Activated T-helper 2 cell treated with anti-CD3 and anti-CD28 coated beads, Interferon-gamma antibody, Interleukin-2, Interleukin-4, amounts not matched to agents 10 μg/mL and 5 μg/mL and 100 μg/mL, durations not matched to agents 14 hours and 24 hours and 36 hours (primary cell): Measurements from ENCODE around the gene SLC22A12. TPM values are rescaled to one million over a fixed set of nuclear protein-coding genes. Genes with fewer than 3 reads are reported as not detected.

ENCODE experiments used
- DNase-seq: peaks from one replicate; pipeline ENCODE4 v3.0.0; 2021; ENCODE audit warnings: low spot score
- H3K27ac Mint-ChIP-seq: one replicate; pipeline ENCODE4 v1.8.0; 2021; ENCODE audit warnings: mixed read lengths
- H3K27me3 Mint-ChIP-seq: one replicate; pipeline ENCODE4 v1.8.0; 2021; ENCODE audit warnings: low read depth, mixed read lengths
- H3K36me3 Mint-ChIP-seq: one replicate; pipeline ENCODE4 v1.8.0; 2021; ENCODE audit warnings: low read depth, mixed read lengths
- H3K4me1 Mint-ChIP-seq: one replicate; pipeline ENCODE4 v1.8.0; 2021; ENCODE audit warnings: low read depth, mixed read lengths
- H3K4me3 Mint-ChIP-seq: one replicate; pipeline ENCODE4 v1.8.0; 2021; ENCODE audit warnings: low read depth, mild to moderate bottlenecking, moderate library complexity, mixed read lengths
- H3K9me3 Mint-ChIP-seq: one replicate; pipeline ENCODE4 v1.8.0; 2021; ENCODE audit warnings: mixed read lengths
- intact Hi-C: fragments of 100-400 bp; cut with micrococcal nuclease; formaldehyde crosslinking; loops from one replicate; pipeline ENCODE4 v1.15.1; 2023
- total RNA-seq: library from RNA; stranded (reverse); gene quantifications from 2 replicates; pipeline ENCODE4 v1.2.3, GENCODE V29; 2022

Gene SLC22A12
- total RNA-seq, 1 donor from 2014 or later = not detected

GRCh38 chr11:64606796-64607380 lies 15.9 kb downstream of the SLC22A12 start:
- Mint-ChIP-seq H3K4me3 (no peak overlapping the region), H3K9me3 (no peaks in the 10 kb centered on the region), H3K4me1 (peaks cover 1% of the 10 kb centered on the region), H3K36me3 (no peaks in the 10 kb centered on the region), H3K27ac (no peak overlapping the region), H3K27me3 (no peaks in the 10 kb centered on the region)
- DNase-seq = no peak
- intact Hi-C loops = no loop called here

GRCh38 chr11:64607381-64607985 lies 16.5 kb downstream of the SLC22A12 start:
- H3K4me1 Mint-ChIP-seq = peaks cover 1% of the 10 kb centered on the region
- no peaks in the 10 kb centered on the region for H3K36me3 Mint-ChIP-seq
- no peak overlapping the region for H3K4me3 Mint-ChIP-seq
- H3K9me3 Mint-ChIP-seq = no peaks in the 10 kb centered on the region
- intact Hi-C loops = no loop called here
- no peaks in the 10 kb centered on the region for H3K27me3 Mint-ChIP-seq
- no peak overlapping the region for H3K27ac Mint-ChIP-seq
- no peak for DNase-seq

DNA sequence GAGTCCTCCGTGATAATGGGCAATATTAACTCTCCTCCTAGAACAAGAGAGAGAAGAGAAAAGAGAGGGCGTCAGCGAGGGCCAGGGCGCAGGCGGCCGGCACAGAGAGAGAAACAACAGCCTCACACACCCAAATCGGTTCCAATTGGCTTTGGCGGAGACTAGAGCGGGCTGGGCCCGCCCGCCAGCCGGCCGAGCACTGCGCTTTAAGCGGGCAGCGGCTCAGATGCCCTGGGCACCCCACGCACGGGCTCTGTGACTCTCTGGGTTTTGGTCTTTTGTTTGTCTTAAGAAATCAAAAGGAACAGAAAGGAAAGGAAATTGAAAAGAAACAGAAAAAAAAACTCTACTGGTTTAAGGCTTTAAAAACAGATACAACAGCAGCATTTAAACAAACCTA lies 17.0 kb downstream of the SLC22A12 start:
- Mint-ChIP-seq H3K4me1 (peaks cover 1% of the 10 kb centered on the region), H3K27me3 (no peaks in the 10 kb centered on the region), H3K4me3 (no peak overlapping the region), H3K27ac (no peak overlapping the region), H3K9me3 (no peaks in the 10 kb centered on the region), H3K36me3 (no peaks in the 10 kb centered on the region)
- DNase-seq = no peak
- intact Hi-C loops = no loop called here

GRCh38 chr11:64608636-64609035 lies 17.6 kb downstream of the SLC22A12 start:
- no peak for DNase-seq
- Mint-ChIP-seq H3K9me3 (no peaks in the 10 kb centered on the region), H3K27me3 (no peaks in the 10 kb centered on the region), H3K4me3 (no peak overlapping the region), H3K27ac (no peak overlapping the region), H3K4me1 (peaks cover 1% of the 10 kb centered on the region), H3K36me3 (no peaks in the 10 kb centered on the region)
- intact Hi-C loops = no loop called here

GRCh38 chr11:64609436-64610047 lies 18.5 kb downstream of the SLC22A12 start:
- intact Hi-C loops = no loop called here
- H3K4me3 Mint-ChIP-seq = no peak overlapping the region
- DNase-seq = no peak
- no peak overlapping the region for H3K27ac Mint-ChIP-seq
- peaks cover 1% of the 10 kb centered on the region for H3K4me1 Mint-ChIP-seq
- no peaks in the 10 kb centered on the region for H3K27me3 Mint-ChIP-seq
- no peaks in the 10 kb centered on the region for H3K36me3 Mint-ChIP-seq
- no peaks in the 10 kb centered on the region for H3K9me3 Mint-ChIP-seq

GRCh38 chr11:64610596-64610995 lies 19.6 kb downstream of the SLC22A12 start:
- no peak for DNase-seq
- intact Hi-C loops = no loop called here
- Mint-ChIP-seq H3K27ac (no peak overlapping the region), H3K36me3 (no peaks in the 10 kb centered on the region), H3K4me1 (peaks cover 1% of the 10 kb centered on the region), H3K27me3 (no peaks in the 10 kb centered on the region), H3K9me3 (no peaks in the 10 kb centered on the region), H3K4me3 (no peak overlapping the region)

DNA sequence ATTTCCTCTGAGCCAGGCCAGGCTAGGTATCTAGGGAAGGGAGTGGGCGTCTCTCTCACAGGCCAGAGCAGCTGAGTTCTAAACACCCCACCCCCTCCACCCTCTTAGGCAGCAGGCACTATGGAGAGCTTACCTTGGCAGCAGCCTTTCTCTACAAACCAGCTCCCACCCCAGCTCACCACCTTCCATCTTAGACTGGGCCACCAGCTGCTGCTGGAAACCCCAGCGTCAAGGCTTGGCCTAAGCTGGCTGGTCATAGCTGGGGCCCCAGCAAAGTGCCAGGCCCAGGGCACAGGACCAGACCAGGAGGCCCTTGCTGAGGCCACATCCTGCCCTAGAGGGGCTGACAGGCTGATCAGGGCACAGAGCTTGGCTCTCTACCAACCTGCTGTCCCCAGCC lies 20.2 kb downstream of the SLC22A12 start:
- H3K27ac Mint-ChIP-seq = no peak overlapping the region
- no peak overlapping the region for H3K4me3 Mint-ChIP-seq
- intact Hi-C loops = no loop called here
- no peaks in the 10 kb centered on the region for H3K36me3 Mint-ChIP-seq
- no peaks in the 10 kb centered on the region for H3K27me3 Mint-ChIP-seq
- H3K9me3 Mint-ChIP-seq = no peaks in the 10 kb centered on the region
- no peak for DNase-seq
- H3K4me1 Mint-ChIP-seq = peaks cover 1% of the 10 kb centered on the region

GRCh38 chr11:64611869-64612646 lies 21.0 kb downstream of the SLC22A12 start:
- H3K27me3 Mint-ChIP-seq = no peaks in the 10 kb centered on the region
- intact Hi-C loops = no loop called here
- no peak for DNase-seq
- H3K36me3 Mint-ChIP-seq = no peaks in the 10 kb centered on the region
- no peaks in the 10 kb centered on the region for H3K9me3 Mint-ChIP-seq
- peaks cover 1% of the 10 kb centered on the region for H3K4me1 Mint-ChIP-seq
- no peak overlapping the region for H3K27ac Mint-ChIP-seq
- no peak overlapping the region for H3K4me3 Mint-ChIP-seq

- peaks cover 1% of the 10 kb centered on the region for H3K4me1 Mint-ChIP-seq
- no peak overlapping the region for H3K4me3 Mint-ChIP-seq
- H3K36me3 Mint-ChIP-seq = no peaks in the 10 kb centered on the region
- intact Hi-C loops = no loop called here
- H3K27me3 Mint-ChIP-seq = no peaks in the 10 kb centered on the region
- no peaks in the 10 kb centered on the region for H3K9me3 Mint-ChIP-seq
- H3K27ac Mint-ChIP-seq = no peak overlapping the region
- no peak for DNase-seq
These were observed 22.6 kb downstream of the SLC22A12 start for GRCh38 chr11:64613648-64614047.

DNA sequence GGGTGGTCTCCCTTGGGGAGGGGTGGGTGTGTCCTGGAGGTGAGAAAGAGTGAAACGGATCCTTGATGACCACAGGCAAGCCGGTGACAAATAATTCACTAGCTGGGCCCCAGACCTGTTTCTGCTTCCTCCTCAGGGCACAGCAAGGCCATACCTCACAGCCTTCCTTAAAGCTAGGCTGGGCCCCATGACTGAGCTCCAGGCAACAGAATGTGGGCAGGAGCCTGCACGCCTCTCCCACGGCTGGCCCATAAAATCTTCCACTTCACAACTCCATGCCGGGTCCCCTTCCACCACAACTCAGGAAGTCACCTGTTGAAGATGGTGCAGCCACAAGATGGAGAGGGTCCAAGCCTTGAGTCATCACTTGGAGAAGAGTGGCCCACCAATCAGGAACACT lies 23.9 kb downstream of the SLC22A12 start:
- no peak for DNase-seq
- H3K27ac Mint-ChIP-seq = no peak overlapping the region
- intact Hi-C loops = no loop called here
- H3K27me3 Mint-ChIP-seq = no peaks in the 10 kb centered on the region
- no peaks in the 10 kb centered on the region for H3K9me3 Mint-ChIP-seq
- peaks cover 1% of the 10 kb centered on the region for H3K4me1 Mint-ChIP-seq
- H3K4me3 Mint-ChIP-seq = no peak overlapping the region
- no peaks in the 10 kb centered on the region for H3K36me3 Mint-ChIP-seq

GRCh38 chr11:64616817-64617216 lies 25.8 kb downstream of the SLC22A12 start:
- Mint-ChIP-seq H3K9me3 (no peaks in the 10 kb centered on the region), H3K27me3 (no peaks in the 10 kb centered on the region), H3K4me3 (no peak overlapping the region), H3K27ac (no peak overlapping the region), H3K36me3 (no peaks in the 10 kb centered on the region), H3K4me1 (no peaks in the 10 kb centered on the region)
- DNase-seq = no peak
- intact Hi-C loops = no loop called here

GRCh38 chr11:64619196-64619595 lies 28.2 kb downstream of the SLC22A12 start:
- intact Hi-C loops = no loop called here
- Mint-ChIP-seq H3K27ac (no peak overlapping the region), H3K4me1 (no peaks in the 10 kb centered on the region), H3K27me3 (no peaks in the 10 kb centered on the region), H3K9me3 (no peaks in the 10 kb centered on the region), H3K4me3 (no peak overlapping the region), H3K36me3 (no peaks in the 10 kb centered on the region)
- DNase-seq = no peak

DNA sequence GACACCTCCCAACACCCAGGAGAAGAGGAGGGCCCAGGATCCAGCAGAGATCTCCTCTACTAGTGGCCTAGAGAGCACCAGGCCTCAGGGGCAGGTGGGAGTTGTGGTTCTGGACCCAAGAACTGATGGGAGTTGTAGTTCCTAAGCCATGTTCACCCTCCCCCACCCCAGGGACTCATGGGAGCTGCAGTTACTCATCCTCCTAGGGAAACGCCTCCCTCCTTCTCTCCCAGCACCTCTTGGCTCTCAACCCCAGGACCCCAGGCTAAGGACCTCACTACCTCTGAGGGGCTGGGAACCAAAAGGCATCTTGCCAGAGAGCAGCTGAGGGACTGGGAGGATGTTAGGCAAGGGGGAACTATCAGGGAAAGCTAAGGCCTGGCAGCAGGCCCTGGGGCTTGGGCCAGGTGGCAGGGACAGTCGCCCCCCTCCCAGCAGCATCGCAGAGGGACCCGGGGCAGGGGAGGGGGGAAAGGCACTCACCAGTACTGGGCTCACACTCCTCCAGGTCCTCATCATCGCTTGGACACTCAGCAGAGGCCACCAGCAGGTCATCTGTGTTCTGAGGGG lies 28.9 kb downstream of the SLC22A12 start:
- Mint-ChIP-seq H3K4me1 (no peaks in the 10 kb centered on the region), H3K4me3 (no peak overlapping the region), H3K27ac (no peak overlapping the region), H3K27me3 (no peaks in the 10 kb centered on the region), H3K36me3 (no peaks in the 10 kb centered on the region), H3K9me3 (no peaks in the 10 kb centered on the region)
- intact Hi-C loops = no loop called here
- no peak for DNase-seq
